Hepatocyte (in vitro differentiated cells): ENCODE data around the gene AMPH. TPM values are rescaled to one million over a fixed set of nuclear protein-coding genes. Genes with fewer than 3 reads are reported as not detected.

ENCODE experiments used
- DNase-seq: peaks from one replicate; pipeline ENCODE4 v3.0.0-alpha.2; 2016; ENCODE audit warnings: low spot score
- H2AFZ ChIP-seq: fragments of 200-600 bp; sonication (generic); 2 replicates; pipeline ENCODE4 v1.6.0; 2016; ENCODE audit warnings: antibody characterized with exemption, mild to moderate bottlenecking
- H3K27ac ChIP-seq: fragments of 200-600 bp; sonication (generic); 2 replicates; pipeline ENCODE4 v1.5.1; 2016; ENCODE audit warnings: mild to moderate bottlenecking
- H3K27me3 ChIP-seq: fragments of 200-600 bp; sonication (generic); 2 replicates; pipeline ENCODE4 v1.6.1; 2016
- H3K36me3 ChIP-seq: fragments of 200-600 bp; sonication (generic); replicated peaks from 2 replicates; pipeline ENCODE4 v1.5.1; 2016; ENCODE audit warnings: low read depth; ENCODE audit not compliant: insufficient read depth
- H3K4me1 ChIP-seq: fragments of 200-600 bp; sonication (generic); 2 replicates; pipeline ENCODE4 v1.5.1; 2016; ENCODE audit warnings: mild to moderate bottlenecking, moderate library complexity; ENCODE audit not compliant: insufficient read depth
- H3K4me2 ChIP-seq: fragments of 200-600 bp; sonication (generic); 2 replicates; pipeline ENCODE4 v1.6.0; 2016
- H3K4me3 ChIP-seq: fragments of 200-600 bp; sonication (generic); 2 replicates; pipeline ENCODE4 v1.5.1; 2016; ENCODE audit warnings: mild to moderate bottlenecking
- H3K79me2 ChIP-seq: fragments of 200-600 bp; sonication (generic); 2 replicates; pipeline ENCODE4 v1.6.0; 2017; ENCODE audit warnings: mild to moderate bottlenecking
- H3K9me2 ChIP-seq: fragments of 200-600 bp; sonication (generic); replicated peaks from 2 replicates; pipeline ENCODE4 v1.6.0; 2017; ENCODE audit warnings: mild to moderate bottlenecking; ENCODE audit not compliant: insufficient read depth
- H3K9me3 ChIP-seq: fragments of 200-600 bp; sonication (generic); 2 replicates; pipeline ENCODE4 v1.5.1; 2016; ENCODE audit warnings: low read depth, mild to moderate bottlenecking
- H4K20me1 ChIP-seq: fragments of 200-600 bp; sonication (generic); 2 replicates; pipeline ENCODE4 v1.6.0; 2016; ENCODE audit warnings: mild to moderate bottlenecking; ENCODE audit not compliant: insufficient read depth, poor library complexity, severe bottlenecking
- EZH2 ChIP-seq: fragments of 200-600 bp; sonication (generic); IDR thresholded peaks from 2 replicates; pipeline ENCODE4 v1.6.1; 2016; ENCODE audit warnings: antibody characterized with exemption, mild to moderate bottlenecking, borderline replicate concordance
- EZH2phosphoT487 ChIP-seq: fragments of 200-600 bp; sonication (generic); IDR thresholded peaks from one replicate; pipeline ENCODE4 v1.6.1; 2018; ENCODE audit warnings: antibody characterized with exemption, mild to moderate bottlenecking, low read depth, moderate library complexity; ENCODE audit not compliant: unreplicated experiment, severe bottlenecking
- WGBS: methylation state at CpG from one replicate; pipeline ENCODE4 v1.1.6; 2016; ENCODE audit warnings: low lambda C conversion rate; ENCODE audit errors: missing lambda C conversion rate; 5-methylcytosine and 5-hydroxymethylcytosine counted together
- polyA plus RNA-seq: library from polyadenylated mRNA; unstranded; fragments of >200 nt; fragmentation: Nextera tagmentation; extraction: Ambion mirVana; gene quantifications from 2 replicates; pipeline ENCODE4 v1.2.1, GENCODE V29; 2016
- total RNA-seq: library from RNA; depleted of rRNA; stranded (reverse); fragments of >200 nt; gene quantifications from 2 replicates; pipeline ENCODE4 v1.2.3, GENCODE V29; 2014
- TF ChIP-seq, protein P1 (sequence below): fragments of 200-600 bp; sonication (generic); IDR thresholded peaks from 2 replicates; pipeline ENCODE4 v1.5.1; 2016; ENCODE audit warnings: antibody characterized with exemption, mild to moderate bottlenecking; ENCODE audit not compliant: poor library complexity

AMPH gene
- total and polyA plus RNA-seq, 2 experiments from 2014 or later: 2.0 to 2.8 TPM

DNA sequence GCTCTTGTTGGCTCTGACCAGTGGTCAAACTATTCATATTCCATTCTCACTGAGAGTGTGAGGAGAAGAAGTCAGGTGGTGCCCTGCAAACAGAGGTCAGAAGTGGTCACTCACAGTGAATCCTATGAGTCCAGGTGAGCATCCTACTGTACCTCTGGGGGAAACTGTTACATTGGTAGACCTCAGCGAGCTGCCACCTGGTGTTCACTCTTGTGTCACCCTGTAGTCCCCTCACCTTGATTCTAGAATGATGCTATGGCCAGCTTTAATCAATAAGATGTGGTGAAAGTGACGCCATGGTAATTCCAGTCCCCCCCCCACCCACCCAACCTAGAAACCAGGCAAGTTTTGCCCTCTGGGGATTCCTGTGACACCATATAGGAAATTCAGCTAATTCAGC is 1.2 kb upstream of the AMPH start:
- no peak overlapping the region for H2AFZ ChIP-seq
- no peak overlapping the region for H3K4me2 ChIP-seq
- DNase-seq: no peak
- H3K36me3 ChIP-seq: no peaks in the 10 kb centered on the region
- H3K9me3 ChIP-seq: no peaks in the 10 kb centered on the region
- H3K27ac ChIP-seq: no peak overlapping the region
- no peak for TF ChIP-seq EZH2phosphoT487
- no peak for TF ChIP-seq EZH2
- TF ChIP-seq, protein P1, sequence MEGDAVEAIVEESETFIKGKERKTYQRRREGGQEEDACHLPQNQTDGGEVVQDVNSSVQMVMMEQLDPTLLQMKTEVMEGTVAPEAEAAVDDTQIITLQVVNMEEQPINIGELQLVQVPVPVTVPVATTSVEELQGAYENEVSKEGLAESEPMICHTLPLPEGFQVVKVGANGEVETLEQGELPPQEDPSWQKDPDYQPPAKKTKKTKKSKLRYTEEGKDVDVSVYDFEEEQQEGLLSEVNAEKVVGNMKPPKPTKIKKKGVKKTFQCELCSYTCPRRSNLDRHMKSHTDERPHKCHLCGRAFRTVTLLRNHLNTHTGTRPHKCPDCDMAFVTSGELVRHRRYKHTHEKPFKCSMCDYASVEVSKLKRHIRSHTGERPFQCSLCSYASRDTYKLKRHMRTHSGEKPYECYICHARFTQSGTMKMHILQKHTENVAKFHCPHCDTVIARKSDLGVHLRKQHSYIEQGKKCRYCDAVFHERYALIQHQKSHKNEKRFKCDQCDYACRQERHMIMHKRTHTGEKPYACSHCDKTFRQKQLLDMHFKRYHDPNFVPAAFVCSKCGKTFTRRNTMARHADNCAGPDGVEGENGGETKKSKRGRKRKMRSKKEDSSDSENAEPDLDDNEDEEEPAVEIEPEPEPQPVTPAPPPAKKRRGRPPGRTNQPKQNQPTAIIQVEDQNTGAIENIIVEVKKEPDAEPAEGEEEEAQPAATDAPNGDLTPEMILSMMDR: no peak
- no peaks in the 10 kb centered on the region for H3K79me2 ChIP-seq
- no peaks in the 10 kb centered on the region for H3K4me1 ChIP-seq
- H3K27me3 ChIP-seq: peaks cover 51% of the 10 kb centered on the region
- H3K9me2 ChIP-seq: no peaks in the 10 kb centered on the region
- no peaks in the 10 kb centered on the region for H4K20me1 ChIP-seq
- no peak overlapping the region for H3K4me3 ChIP-seq
- 72% methylated on average over 2 of the region's 2 CpGs for WGBS

DNA sequence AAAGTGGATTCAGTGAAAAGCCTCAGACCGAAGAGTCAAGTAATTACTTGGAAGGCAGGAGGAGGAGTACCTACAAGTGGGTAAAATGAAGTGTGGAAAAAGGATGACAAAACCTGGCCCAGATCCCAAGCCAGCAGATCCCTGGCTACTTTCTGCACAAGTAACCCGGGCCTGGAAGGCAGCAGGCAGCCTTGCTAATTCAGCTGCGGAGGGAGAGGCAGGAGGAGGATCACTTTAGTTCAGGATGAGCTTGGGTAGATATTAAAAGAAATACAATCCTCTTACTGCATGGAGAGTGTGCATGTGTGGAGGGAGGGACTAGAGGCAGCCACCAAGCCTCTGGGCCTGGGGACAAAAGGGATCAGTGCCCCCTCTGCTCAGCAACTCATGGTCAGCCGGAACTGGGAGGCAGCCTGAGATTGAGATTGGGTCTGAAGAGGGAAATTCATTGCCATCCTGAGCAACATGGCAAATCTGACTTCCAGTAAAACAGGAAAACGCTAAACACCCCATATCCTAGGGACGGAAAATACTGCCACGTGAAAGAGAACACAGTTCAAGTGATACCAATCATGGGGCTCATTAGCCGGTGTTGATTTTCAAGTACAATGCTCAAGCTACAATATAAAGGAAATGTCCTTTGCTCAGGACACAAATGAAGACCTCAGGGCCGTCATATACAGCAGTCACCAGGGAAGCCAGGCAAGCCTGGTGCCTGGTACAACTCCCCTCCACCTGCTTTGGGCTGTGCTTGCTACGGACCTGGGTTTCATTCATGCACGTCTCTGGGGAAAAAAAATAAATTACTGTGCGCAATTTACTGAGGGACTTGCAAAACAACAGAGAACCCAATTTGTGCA is 1.3 kb downstream of the AMPH start:
- WGBS: 68% methylated on average over 12 of the region's 12 CpGs
- no peaks in the 10 kb centered on the region for H3K9me3 ChIP-seq
- no peaks in the 10 kb centered on the region for H3K36me3 ChIP-seq
- peak overlapping the region; percentile 83 for H3K4me3 ChIP-seq
- no peak overlapping the region for H2AFZ ChIP-seq
- DNase-seq: no peak
- no peak overlapping the region for H3K27ac ChIP-seq
- H3K27me3 ChIP-seq: peaks cover 51% of the 10 kb centered on the region
- H3K4me2 ChIP-seq: peak overlapping the region; percentile 89
- TF ChIP-seq EZH2phosphoT487: no peak
- no peak for TF ChIP-seq EZH2
- TF ChIP-seq, protein P1: no peak
- no peaks in the 10 kb centered on the region for H3K4me1 ChIP-seq
- H3K9me2 ChIP-seq: no peaks in the 10 kb centered on the region
- H4K20me1 ChIP-seq: no peaks in the 10 kb centered on the region
- no peaks in the 10 kb centered on the region for H3K79me2 ChIP-seq

DNA sequence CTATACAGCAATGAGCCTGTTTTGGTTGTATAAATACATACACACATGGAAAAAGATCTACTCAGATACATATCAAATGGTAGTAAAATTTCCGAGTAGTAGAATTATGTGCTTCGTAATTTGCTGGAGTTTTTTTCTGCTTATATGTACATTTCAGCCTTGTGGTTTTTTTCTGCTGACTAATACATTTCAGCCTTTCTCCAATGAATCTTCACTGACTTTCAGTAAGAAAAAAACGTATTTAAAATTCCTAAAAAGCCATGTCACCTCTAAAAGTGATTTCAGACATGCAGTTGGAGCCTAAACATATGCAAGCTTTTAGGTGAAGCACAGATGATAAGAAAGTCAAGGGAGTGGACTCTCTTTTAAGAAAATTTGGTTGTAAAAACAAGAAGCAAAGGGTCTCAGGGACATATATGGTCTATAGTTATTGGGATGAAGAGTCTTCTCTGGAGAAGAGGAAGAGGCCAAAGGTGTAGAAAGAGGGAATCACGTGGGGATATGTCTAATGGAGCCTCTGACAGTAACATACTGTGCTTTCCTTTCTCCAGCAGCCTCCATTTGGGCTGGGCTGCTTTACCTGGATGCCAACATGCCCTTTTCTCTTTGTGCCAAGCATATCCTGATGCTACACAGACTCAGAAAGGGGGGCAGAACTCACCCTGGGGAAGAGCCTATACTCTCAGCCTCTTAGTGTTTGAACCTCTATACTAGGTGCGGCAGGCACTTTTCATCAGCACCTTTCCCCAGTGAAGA is 2.4 kb downstream of the AMPH start:
- Histone ChIP-seq H3K27ac (no peak overlapping the region), H3K27me3 (peaks cover 50% of the 10 kb centered on the region), H3K4me1 (no peaks in the 10 kb centered on the region), H3K4me3 (no peak overlapping the region), H4K20me1 (no peaks in the 10 kb centered on the region), H3K4me2 (no peak overlapping the region), H3K79me2 (no peaks in the 10 kb centered on the region), H3K9me2 (no peaks in the 10 kb centered on the region), H3K36me3 (no peaks in the 10 kb centered on the region), H3K9me3 (no peaks in the 10 kb centered on the region), H2AFZ (no peak overlapping the region)
- TF ChIP-seq, protein P1: no peak
- no peak for TF ChIP-seq EZH2phosphoT487
- no peak for TF ChIP-seq EZH2
- DNase-seq: no peak
- 71% methylated on average over 5 of the region's 5 CpGs for WGBS
